HUES48 (cell line): ENCODE data around the gene MAGEC3.
"Not testable (repeated sequence)": the region's sequence is repeated elsewhere in the genome, so short reads cannot be mapped to it uniquely, and the experiment has no call there.

Source experiments
- H3K27ac ChIP-seq: one replicate; pipeline ENCODE4 v1.7.0; 2013; ENCODE audit warnings: low read depth, low read length, inconsistent platforms
- H3K27me3 ChIP-seq: 2 replicates; pipeline ENCODE4 v1.6.1; 2013; ENCODE audit warnings: mild to moderate bottlenecking, low read length; ENCODE audit not compliant: control insufficient read depth, insufficient read depth
- H3K36me3 ChIP-seq: 2 replicates; pipeline ENCODE4 v1.6.1; 2013; ENCODE audit warnings: low read length; ENCODE audit not compliant: control insufficient read depth, insufficient read depth
- H3K4me1 ChIP-seq: 2 replicates; pipeline ENCODE4 v1.6.1; 2013; ENCODE audit warnings: mild to moderate bottlenecking, low read length; ENCODE audit not compliant: control insufficient read depth, insufficient read depth
- H3K4me3 ChIP-seq: 2 replicates; pipeline ENCODE4 v1.5.1; 2013; ENCODE audit warnings: mild to moderate bottlenecking, low read depth, low read length
- H3K9ac ChIP-seq: 2 replicates; pipeline ENCODE4 v1.6.1; 2013; ENCODE audit warnings: mild to moderate bottlenecking, low read depth, low read length, moderate library complexity
- H3K9me3 ChIP-seq: 2 replicates; pipeline ENCODE4 v1.6.1; 2013; ENCODE audit warnings: low read length; ENCODE audit not compliant: control insufficient read depth, insufficient read depth

The MAGEC3 gene

GRCh38 chrX:141838016-141838415 lies at the start of gene MAGEC3:
Gene MAGEC3 (plus strand): TSS chrX:141838316. CDS start chrX:141838316, 0 bp downstream.
- H3K4me3 ChIP-seq: no peak within 1 kb of the TSS
- H3K9me3 ChIP-seq: peaks cover 23% of the 10 kb centered on the region; the same call in 1 of the 2 replicates
- no peak within 1 kb of the TSS for H3K9ac ChIP-seq
- no peaks in the 10 kb centered on the region for H3K27me3 ChIP-seq
- H3K4me1 ChIP-seq: no peaks in the 10 kb centered on the region
- no peak within 1 kb of the TSS for H3K27ac ChIP-seq
- no peaks in the 10 kb centered on the region for H3K36me3 ChIP-seq

GRCh38 chrX:141791856-141792255 lies 46.3 kb upstream of the MAGEC3 start:
- H3K27ac ChIP-seq: no peak overlapping the region
- H3K4me1 ChIP-seq: no peaks in the 10 kb centered on the region
- no peaks in the 10 kb centered on the region for H3K27me3 ChIP-seq
- H3K9me3 ChIP-seq: peaks cover 17% of the 10 kb centered on the region
- no peak overlapping the region for H3K9ac ChIP-seq
- no peaks in the 10 kb centered on the region for H3K36me3 ChIP-seq
- no peak overlapping the region for H3K4me3 ChIP-seq

GRCh38 chrX:141811438-141811837 lies 26.7 kb upstream of the MAGEC3 start:
- no peaks in the 10 kb centered on the region for H3K4me1 ChIP-seq
- peaks cover 9% of the 10 kb centered on the region for H3K9me3 ChIP-seq

GRCh38 chrX:141814213-141814857 lies 23.8 kb upstream of the MAGEC3 start:
- H3K27me3 ChIP-seq: no peaks in the 10 kb centered on the region
- peaks cover 17% of the 10 kb centered on the region for H3K9me3 ChIP-seq
- H3K9ac ChIP-seq: no peak overlapping the region
- no peaks in the 10 kb centered on the region for H3K4me1 ChIP-seq
- H3K36me3 ChIP-seq: no peaks in the 10 kb centered on the region
- no peak overlapping the region for H3K27ac ChIP-seq
- no peak overlapping the region for H3K4me3 ChIP-seq

More at GRCh38 chrX:141811438-141811837, 26.7 kb upstream of the MAGEC3 start:
- no peak overlapping the region for H3K27ac ChIP-seq
- no peaks in the 10 kb centered on the region for H3K36me3 ChIP-seq
- H3K27me3 ChIP-seq: no peaks in the 10 kb centered on the region
- H3K9ac ChIP-seq: no peak overlapping the region
- no peak overlapping the region for H3K4me3 ChIP-seq

GRCh38 chrX:141815904-141816303 lies 22.2 kb upstream of the MAGEC3 start:
- peaks cover 25% of the 10 kb centered on the region for H3K9me3 ChIP-seq
- no peak overlapping the region for H3K4me3 ChIP-seq
- H3K36me3 ChIP-seq: no peaks in the 10 kb centered on the region
- no peaks in the 10 kb centered on the region for H3K27me3 ChIP-seq
- no peak overlapping the region for H3K9ac ChIP-seq
- H3K27ac ChIP-seq: no peak overlapping the region
- H3K4me1 ChIP-seq: no peaks in the 10 kb centered on the region

GRCh38 chrX:141832247-141832646 lies 5.9 kb upstream of the MAGEC3 start:
- no peaks in the 10 kb centered on the region for H3K27me3 ChIP-seq
- H3K4me3 ChIP-seq: no peak overlapping the region
- no peaks in the 10 kb centered on the region; the same call in 1 of the 2 replicates for H3K9me3 ChIP-seq
- no peak overlapping the region for H3K27ac ChIP-seq
- no peaks in the 10 kb centered on the region for H3K36me3 ChIP-seq
- H3K9ac ChIP-seq: no peak overlapping the region
- no peaks in the 10 kb centered on the region for H3K4me1 ChIP-seq

GRCh38 chrX:141839856-141840255 lies 1.7 kb downstream of the MAGEC3 start:
- H3K9ac ChIP-seq: no peak overlapping the region
- no peaks in the 10 kb centered on the region for H3K36me3 ChIP-seq
- H3K9me3 ChIP-seq: peaks cover 23% of the 10 kb centered on the region
- H3K4me3 ChIP-seq: no peak overlapping the region
- H3K27ac ChIP-seq: no peak overlapping the region
- no peaks in the 10 kb centered on the region for H3K27me3 ChIP-seq
- no peaks in the 10 kb centered on the region for H3K4me1 ChIP-seq

GRCh38 chrX:141857479-141857878 lies 19.4 kb downstream of the MAGEC3 start:
- Histone ChIP-seq H3K4me3 (no peak overlapping the region), H3K27ac (no peak overlapping the region)

GRCh38 chrX:141879616-141880015 lies 41.5 kb downstream of the MAGEC3 start:
- H3K27ac ChIP-seq: no peak overlapping the region
- no peaks in the 10 kb centered on the region; the same call in 1 of the 2 replicates for H3K4me1 ChIP-seq
- H3K36me3 ChIP-seq: no peaks in the 10 kb centered on the region
- no peak overlapping the region for H3K4me3 ChIP-seq
- peaks cover 61% of the 10 kb centered on the region for H3K9me3 ChIP-seq
- H3K27me3 ChIP-seq: no peaks in the 10 kb centered on the region
- no peak overlapping the region for H3K9ac ChIP-seq

More at GRCh38 chrX:141857479-141857878, 19.4 kb downstream of the MAGEC3 start:
- no peaks in the 10 kb centered on the region for H3K36me3 ChIP-seq
- H3K9me3 ChIP-seq: peaks cover 15% of the 10 kb centered on the region
- H3K27me3 ChIP-seq: no peaks in the 10 kb centered on the region
- peaks cover 4% of the 10 kb centered on the region; the same call in 1 of the 2 replicates for H3K4me1 ChIP-seq
- H3K9ac ChIP-seq: no peak overlapping the region

GRCh38 chrX:141888811-141889210 lies 50.7 kb downstream of the MAGEC3 start:
- not testable (repeated sequence) for H3K36me3 ChIP-seq, H3K27me3 ChIP-seq, H3K4me3 ChIP-seq, H3K27ac ChIP-seq, H3K4me1 ChIP-seq, H3K9ac ChIP-seq
- H3K9me3 ChIP-seq: peaks cover 36% of the 10 kb centered on the region

- no peak overlapping the region for H3K4me3 ChIP-seq
These were observed 56.6 kb downstream of the MAGEC3 start for GRCh38 chrX:141894733-141895132.

More at GRCh38 chrX:141894733-141895132, 56.6 kb downstream of the MAGEC3 start:
- H3K27ac ChIP-seq: no peak overlapping the region
- H3K36me3 ChIP-seq: no peaks in the 10 kb centered on the region
- no peaks in the 10 kb centered on the region for H3K4me1 ChIP-seq
- H3K27me3 ChIP-seq: no peaks in the 10 kb centered on the region
- H3K9me3 ChIP-seq: peaks cover 25% of the 10 kb centered on the region
- no peak overlapping the region for H3K9ac ChIP-seq
